Measurements from ENCODE around the gene MPDZ. TPM values are rescaled to one million over a fixed set of nuclear protein-coding genes. Genes with fewer than 3 reads are reported as not detected.

MPDZ gene
- total RNA-seq, 1 donor from 2014 or later = 28.8 TPM

DNA sequence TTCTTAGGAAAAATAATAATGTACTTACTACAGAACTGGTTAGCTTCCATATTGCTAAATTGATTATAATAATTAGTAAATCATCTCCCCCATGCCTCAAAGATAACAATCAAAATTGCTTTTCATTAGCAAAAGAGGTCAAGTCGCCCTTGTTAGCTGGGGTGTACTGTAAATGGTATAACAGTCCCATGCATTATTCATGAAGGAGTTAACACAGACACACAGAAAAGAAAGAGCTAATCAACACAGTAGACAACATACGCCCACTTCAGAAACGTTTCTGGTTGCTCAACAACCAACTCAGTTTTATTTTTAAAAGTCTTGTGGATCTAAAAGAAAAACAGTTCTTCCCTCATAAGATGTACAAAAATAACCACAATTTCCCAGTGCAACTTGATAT, 100.2 kb downstream of the MPDZ start:
- DNase-seq (ENCODE audit: low spot score) = no peak

DNA sequence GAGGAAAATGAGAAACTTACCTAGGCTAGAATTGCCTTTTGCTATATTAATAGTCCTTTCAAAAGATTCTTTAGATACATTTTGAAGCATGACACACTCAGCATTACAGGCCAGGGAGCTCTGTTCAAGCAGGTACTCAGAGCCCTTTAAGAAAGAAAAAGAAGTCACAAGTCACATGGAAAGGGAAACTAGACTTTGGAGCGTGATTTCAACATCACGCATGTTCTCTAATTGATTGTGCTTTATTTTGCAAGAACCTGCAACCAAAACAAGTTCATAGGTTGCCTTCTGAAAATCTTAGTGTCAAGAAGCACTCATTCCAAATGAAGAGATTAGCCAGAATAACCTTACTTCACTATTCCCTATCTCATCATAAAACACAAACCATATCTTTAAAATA, 103.8 kb downstream of the MPDZ start:
- no peak for DNase-seq (ENCODE audit: low spot score)

DNA sequence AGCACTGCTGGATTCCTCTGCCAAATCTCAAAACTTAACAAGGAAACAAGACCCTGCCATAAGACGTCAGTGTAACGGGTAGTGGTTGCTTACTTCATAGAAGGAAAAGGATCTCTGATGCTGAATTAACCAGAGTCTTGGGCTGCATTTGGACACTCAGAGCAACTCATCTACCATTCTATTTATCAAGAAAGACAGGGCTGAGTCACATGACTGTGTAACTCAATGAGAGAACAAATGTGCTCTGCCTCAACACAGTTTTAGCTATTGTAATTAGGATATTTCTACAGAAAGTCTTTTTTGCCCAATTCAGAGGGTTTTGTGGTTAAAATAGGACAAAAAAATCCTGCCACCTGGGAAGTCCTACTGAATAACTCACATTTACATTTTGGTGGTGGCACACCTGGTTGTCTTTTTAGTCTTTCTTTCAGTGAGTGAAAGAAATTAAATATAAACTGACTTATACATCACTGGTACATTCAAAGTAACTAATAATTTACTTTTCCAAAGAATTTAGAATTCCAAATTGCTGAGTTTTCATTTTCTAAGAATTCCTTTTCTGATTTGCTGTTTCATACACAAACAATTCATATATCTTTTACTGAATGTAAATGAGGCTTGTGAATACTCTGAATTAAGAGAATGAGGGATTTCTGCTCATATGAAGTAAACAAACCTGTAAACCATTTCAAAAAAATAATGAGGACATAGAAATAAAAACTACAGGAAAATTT, 104.4 kb downstream of the MPDZ start:
- no peak for DNase-seq (ENCODE audit: low spot score)

DNA sequence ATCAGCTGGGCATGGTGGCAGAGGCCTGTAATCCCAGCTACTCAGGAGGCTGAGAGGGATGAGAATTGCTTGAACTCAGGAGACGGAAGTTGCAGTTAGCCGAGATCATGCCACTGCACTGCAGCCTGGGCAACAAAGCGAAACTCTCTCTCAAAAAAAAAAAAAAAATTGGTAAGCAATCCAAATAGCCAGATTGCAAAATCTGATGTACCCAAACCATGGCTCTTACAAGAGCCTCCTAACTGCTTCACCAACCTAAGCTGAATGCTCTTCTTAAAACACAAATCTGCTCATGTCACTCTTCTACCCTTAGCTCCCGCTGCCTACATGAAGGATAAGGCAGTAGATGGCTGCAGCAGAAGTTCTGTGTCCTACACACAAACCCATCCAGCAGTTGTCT, 105.9 kb downstream of the MPDZ start:
- no peak for DNase-seq (ENCODE audit: low spot score)

DNA sequence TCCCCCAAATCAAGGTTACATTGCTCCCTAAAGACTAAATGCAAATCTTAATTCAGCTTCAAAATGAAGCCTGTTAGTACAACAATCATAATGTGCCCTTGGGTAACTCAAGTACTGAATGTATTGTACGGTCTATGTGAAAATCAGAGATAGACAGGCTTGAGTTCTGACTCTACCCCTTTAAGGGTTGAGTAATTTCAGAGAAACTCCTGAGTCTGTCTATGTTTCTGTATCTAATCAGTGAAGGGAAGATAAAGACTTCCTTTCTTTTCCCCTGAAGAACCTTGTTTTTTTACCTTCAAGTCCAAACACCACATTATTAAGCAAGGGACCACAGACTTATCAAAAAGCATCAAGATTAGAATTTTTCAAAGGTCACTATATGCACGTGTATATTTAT, 108.2 kb downstream of the MPDZ start:
- DNase-seq (ENCODE audit: low spot score) = no peak

DNA sequence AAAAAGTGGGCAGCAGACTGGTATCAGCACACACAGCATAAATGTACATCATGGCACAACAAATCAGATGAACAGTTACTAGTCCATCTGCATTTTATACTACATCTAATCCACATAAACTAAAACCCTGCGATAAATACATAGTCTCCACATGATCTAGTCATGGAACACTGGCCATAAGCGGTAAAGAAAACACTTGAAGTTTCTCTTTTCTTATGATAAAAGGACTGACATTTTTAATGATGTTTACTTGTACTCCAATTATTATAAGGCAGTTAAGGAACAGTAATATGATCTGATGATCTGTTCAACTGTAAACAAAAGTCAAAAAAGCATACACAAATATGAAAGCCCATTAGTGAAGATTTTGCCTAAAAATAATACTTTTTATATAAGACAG, 112.5 kb downstream of the MPDZ start:
- no peak for DNase-seq (ENCODE audit: low spot score)

DNA sequence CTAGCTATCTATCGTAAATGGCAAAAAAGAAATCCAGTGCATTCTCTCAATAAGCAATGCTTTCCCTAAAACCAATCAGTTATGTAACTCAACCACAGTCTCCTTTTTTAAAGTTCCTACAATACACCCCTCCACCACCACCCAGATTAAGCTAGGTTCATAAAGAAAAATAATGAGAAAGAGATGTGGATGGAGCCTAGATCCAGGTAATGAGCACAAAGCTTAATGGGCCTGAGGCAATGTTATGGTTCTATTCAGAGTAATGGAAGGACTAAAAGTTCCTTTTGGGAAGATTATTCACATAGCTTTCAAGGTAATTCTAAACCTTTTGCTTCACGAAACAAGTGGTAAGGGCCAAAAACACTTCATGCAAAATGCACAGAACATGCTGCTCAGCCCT, 113.5 kb downstream of the MPDZ start:
- DNase-seq (ENCODE audit: low spot score) = no peak

DNA sequence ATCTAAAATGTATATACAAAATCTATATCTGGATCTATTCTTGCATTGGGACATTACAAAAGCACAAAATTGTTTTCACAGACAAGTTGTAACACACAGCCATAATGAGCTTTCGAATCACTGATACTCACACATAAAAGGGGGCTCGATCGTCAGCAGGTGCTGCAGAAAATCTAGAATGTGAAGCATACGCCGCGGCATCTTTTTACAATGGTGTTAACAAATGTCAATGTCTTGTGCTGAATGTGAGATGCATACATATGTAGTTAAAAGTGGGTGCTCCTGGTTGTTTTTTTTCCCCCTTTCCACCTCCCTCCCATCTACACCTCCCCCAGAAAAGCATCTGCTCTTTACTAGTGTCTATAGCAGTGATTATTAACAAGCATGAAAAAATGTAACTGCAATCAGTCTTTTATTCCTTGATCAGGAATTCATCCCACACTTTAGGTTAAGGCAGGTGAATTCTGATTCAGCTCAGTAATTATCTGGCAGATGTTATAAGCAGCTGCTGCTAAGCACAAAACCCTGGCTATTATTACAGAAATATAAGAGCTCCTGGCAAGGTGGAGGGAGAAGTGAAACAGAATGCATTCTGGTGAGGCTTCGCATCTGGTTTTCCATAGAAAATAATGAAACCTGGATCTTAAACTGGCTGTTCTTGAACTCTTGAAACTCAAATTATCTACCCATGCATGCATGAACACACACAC, 114.1 kb downstream of the MPDZ start:
- DNase-seq (ENCODE audit: low spot score) = no peak

DNA sequence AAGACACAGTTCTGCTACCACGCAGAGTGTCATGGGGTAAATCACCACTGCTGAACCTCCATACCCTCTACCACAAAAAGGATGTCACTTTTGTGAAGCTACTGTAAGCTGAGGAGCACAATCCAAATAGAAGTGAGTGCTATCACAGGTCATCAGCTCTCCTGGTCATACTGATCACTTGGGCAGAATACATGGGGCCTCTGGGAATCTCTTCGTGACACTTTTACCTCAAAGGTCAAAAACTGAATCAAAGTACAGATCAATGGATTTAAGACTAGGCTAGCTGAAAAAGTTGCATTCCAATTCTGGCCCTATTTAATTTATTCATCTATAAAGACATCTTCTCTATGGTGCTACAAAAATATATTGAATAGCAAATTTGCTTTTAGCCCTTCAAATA, 115.5 kb downstream of the MPDZ start:
- no peak for DNase-seq (ENCODE audit: low spot score)

DNA sequence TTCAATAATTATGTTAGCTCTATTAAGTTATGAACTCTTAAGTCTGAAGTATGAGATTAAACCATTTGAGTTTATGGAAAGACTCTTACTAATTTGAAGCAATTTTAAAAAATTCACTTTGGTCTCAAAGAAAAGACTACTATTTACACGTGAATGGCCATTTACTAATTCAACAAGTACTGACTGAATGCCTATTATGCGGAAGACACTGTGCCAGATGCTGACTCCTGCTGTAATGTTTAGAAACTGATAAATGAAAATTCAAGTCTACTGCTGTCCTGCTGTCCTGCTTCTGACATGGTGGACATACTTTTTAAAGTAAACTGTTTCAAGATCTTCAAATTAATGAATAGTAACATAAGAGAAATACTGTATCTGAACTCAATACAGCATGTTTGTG, 116.2 kb downstream of the MPDZ start:
- DNase-seq (ENCODE audit: low spot score) = no peak

DNA sequence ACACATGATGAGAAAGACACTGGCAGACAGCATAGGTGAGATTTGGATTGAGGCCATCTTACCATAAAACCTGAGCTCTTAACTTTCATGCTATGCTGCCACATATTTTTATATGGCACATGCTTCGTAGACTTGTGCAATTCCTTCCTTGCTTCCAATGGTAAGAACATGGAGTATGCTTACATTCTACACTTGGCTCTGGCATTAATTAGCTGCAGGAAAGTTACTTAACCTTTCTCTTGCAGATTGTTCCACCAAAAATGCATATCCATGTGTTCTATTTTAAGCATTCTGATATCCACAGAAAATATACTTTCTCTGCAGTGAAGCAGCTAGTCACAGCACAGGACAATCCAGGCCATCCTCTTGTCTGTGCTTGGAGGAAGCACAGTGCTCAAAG, 119.4 kb downstream of the MPDZ start:
- no peak for DNase-seq (ENCODE audit: low spot score)

DNA sequence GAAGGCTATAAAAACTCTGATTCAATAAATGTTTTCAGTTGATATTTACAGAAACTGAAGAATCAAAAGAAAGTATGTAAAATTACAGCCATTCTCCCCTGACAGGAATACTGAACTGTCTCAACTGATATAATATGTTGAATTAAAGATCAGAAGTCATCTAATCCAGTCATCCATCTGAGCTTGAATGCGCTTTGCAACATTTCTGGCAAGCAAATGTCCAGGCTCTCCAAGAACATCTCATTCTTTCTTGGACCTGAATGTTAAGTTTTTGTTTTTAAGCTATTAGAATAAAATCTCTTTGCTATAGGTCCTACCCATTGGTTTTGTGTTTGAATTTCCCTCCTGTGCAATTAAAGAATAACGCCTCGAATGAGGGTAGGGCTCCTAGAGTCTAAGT, 120.5 kb downstream of the MPDZ start:
- DNase-seq (ENCODE audit: low spot score) = no peak

DNA sequence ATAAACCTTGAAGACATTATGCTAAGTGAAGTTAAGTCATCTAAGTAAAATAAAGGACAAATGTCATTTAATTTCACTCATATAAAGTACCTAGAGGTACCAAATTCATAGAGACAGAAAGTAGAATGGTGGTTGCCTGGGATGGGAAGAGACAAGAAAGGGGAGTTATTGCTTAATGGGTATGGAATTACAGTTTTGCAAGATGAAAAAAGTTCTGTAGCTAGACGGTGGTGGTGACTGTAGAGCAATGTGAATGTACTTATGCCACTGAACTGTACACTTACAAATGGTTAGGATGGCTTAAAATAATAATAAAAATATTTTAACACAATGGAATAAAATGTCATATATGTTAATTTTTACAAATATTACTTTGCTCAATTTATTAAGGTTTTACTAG, 128.0 kb downstream of the MPDZ start:
- DNase-seq (ENCODE audit: low spot score) = no peak

DNA sequence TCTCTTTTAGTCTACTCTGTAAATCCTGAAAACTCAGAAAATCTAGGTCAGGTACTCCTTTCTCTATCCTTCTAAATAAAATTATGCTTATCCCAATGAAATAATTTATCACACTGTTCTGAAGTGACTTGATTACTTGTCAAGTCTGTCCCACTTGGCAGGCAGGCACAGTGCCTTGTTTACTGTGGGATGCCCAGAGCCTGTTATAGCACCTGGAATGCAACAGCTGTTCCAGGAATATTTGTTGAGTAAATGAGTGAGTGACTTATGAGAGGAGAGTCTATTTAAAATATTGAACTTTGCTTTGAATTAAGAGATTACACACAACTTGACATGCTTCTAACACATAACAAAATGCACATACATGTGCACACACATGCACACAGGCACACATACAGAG, 130.0 kb downstream of the MPDZ start:
- DNase-seq (ENCODE audit: low spot score) = no peak

DNA sequence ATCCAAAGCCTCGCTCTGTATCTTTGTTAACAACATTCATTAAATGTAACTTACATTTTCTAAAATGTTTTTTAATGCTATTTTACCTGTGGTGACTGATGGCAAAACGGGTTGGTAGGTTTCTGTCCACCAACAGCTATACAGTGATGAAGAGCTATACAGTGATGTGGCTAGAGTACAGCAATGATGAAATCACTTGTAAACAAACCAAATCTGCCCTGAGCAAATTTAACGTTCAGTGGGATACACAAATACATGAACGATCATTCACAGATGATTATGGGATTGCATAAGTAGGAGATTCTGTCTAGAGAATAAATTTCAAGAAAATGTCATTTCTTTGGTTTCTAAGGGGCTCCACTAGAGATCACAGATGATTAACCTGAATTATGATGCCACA, 132.7 kb downstream of the MPDZ start:
- DNase-seq (ENCODE audit: low spot score) = no peak

DNA sequence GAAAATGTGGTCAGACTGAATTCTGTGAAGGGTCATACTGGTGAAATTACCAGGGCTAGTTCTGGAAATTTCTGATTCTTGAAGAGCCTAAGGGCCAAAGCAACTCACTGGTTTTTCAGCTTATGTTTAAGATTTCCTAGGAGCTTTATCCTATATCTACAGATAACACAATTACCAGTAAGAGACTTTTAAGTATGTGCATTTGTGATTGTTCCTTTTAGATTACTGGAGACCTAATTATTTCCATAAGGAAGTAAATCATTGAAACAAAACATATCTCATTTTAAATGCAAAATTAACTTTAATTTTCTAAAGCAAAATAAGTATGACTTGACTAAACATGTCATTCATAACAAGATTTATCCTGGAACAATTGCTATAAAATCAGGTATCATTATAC, 134.2 kb downstream of the MPDZ start:
- DNase-seq (ENCODE audit: low spot score) = no peak

DNA sequence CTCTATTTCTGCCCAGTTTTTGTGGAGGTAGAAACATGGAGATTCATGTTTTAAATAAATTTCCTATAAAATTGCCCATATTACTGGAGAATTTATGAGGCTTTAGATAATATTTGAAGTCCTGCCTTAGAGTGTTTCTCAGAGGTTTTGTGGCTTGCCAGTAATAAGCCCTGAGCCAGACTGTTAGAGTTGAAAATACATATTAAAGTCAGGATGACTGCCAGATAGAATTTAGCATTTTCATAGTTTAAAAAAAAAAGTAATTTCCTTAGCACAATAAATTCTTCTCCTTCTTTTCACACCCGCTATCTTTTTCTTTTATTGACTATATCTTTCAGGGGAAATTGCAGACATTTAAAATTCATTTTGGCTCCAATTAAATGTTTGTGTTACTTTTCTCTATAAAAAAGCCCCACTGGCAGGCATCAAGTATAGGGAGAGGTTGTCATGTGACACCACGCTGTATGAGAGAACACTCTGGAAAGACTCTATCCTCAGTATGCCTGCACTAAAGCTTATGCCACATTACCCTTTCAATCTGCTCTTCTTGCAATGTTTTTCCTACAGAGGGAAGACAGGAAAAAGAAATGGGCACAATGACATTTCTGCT, 135.2 kb downstream of the MPDZ start:
- no peak for DNase-seq (ENCODE audit: low spot score)

DNA sequence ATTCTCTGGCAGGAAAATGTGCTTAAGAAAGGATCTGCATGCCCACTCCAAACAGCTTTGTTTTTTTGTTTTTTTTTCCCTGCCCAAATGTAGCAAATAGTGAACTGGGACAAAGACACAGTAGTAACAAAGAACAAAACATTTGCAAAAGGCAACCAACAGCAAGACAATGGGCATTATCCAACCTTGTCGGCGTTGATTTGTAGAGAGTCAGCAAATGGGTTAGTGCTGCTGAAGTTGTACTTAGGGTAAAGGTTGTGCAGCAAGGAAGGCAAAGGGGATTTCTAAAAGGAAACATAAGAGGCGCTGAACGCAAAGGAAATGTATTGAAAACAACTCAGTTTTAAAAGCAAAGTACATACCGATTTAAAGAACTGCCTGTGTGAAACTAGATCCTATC, 136.2 kb downstream of the MPDZ start:
- no peak for DNase-seq (ENCODE audit: low spot score)

DNA sequence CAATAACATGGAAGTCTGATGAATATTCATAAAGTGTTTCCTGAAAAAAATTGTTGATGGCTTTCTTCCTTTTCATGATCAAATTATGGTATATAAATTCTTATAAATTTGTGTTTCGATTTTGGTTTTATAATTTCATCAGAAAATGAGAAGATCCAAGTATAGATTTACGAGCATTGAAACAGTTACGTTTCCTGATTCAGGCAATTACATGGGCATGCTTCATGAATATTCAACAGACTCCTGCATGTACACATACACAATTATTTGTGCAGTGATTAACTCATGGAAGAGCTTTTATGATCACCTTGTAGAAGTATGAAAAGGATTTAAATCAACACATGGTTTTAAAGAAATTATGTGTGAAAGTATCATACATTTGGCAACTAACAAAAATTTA, 136.7 kb downstream of the MPDZ start:
- no peak for DNase-seq (ENCODE audit: low spot score)

DNA sequence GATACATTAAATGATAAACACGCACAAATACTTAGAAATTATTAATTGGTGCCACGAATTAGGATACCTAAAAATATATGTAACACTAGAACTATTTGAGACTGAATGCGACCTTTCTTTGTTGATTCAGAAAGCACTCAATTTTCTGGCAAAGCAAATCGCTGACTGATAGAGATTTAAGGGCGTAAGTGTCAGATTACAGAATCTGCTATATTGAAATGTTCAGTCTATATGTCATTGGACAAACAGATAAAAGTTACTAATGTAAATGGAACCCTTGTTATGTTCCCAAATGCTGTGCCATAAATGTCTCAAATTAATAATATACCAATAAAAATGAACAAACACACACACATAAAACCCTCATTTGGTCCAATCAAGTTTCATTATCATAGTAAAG, 137.9 kb downstream of the MPDZ start:
- DNase-seq (ENCODE audit: low spot score) = no peak

DNA sequence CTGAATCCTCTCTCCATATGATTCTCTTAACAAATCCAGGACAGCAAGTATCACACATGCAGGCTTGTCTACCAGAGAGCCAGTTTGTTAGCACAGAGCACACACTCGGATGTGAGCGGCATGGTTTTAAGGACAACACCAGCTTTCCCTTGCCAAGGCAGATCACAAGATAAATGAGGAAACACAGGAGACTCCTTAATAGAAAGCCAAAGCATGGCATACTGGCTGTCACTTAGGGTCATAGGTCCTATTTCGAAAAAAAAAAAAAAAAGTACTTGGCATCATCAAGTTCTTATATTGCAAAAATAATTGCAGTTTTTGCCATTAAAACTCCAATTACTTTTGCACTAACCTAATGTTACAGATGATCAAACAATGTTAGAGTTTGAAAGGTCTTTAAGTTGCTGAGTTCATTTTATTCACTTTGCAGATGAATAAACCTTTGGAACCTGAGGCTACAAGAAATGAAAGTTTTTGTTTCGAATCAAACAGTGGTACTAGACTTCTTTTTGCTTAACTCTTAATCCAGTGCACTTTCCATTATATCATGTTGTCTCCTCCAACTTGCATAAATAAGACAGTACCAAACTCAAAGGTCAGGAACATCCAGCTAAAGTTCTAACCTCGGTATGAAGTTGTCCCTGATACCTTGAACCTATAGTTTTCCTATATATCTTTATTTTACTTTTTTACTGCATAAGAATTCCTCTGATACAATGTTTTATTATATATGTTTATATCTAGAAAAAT, 138.5 kb downstream of the MPDZ start:
- DNase-seq (ENCODE audit: low spot score) = no peak

DNA sequence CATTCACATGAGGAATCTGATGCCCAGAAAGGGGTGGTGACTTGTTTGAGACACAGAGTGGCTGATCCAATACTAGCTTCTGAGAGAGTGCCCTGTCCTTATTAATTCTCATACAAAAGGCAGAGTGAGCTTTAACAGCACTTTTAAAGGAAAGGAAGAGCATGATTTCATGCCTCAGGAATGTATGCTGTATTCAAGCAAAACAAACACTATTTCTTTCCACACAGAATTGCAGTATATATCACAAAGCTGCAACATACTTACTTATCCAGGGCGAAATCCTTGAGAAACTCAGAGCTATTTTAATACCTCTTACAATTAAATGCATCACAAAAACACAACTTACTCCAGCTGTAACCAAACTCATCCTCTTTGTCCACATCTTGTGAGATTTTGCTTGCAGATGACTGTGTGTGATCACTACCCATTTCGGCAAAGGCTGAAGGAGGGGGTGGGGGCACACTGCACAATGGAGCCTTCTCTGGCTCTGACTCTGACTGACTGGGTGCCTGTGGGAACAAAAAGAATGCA, 139.8 kb downstream of the MPDZ start:
- no peak for DNase-seq (ENCODE audit: low spot score)
